ENCODE results near the gene WBP2. TPM values are rescaled to one million over a fixed set of nuclear protein-coding genes. Genes with fewer than 3 reads are reported as not detected.

WBP2 gene
- total RNA-seq, 1 experiment from 2014 or later, result 44.8 TPM

DNA sequence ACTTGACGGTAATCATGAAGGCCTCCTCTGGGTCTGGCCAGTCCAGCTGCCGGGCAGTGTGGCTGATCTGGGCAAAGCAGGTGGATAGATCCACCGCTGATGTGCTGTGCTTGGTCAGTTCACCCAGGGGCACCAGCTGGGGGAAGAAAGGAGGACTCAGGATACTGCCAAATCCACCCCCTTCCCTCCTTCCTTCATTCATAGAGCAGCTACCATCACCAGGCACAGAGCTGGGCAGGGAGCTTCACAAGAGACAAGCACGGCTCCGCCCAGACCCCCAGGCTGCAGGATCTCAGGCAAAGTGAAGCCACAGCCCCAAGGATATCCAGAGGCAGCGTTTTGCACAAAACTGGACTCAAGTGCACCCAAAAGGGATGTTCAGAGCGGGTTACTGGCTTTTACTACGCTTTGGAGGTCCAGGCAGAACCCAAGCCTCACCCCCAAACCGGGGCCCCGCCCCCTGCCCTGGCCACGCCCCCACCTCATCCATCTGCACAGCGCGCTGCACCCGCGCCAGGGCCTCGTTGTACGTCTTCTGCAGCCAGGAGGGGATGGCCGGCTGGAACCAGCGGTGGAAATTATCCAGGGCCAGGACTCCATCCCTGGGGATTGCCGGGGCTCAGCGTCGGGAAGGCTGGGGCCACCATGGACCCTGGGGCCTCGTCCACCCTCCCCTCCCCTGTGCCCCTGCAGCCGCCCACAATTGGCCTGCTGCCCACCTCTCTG, 20.0 kb downstream of the WBP2 start:
- no peaks in the 10 kb centered on the region for H3K36me3 ChIP-seq (replicated peaks; ENCODE audit: control insufficient read depth, insufficient read depth, low read length)
- no peak overlapping the region for H3K4me3 ChIP-seq (ENCODE audit: insufficient read depth, low read depth, low read length)
- DNase-seq, result peak; percentile 95
- H3K27me3 ChIP-seq (ENCODE audit: control insufficient read depth, insufficient read depth, low read length), result no peaks in the 10 kb centered on the region

DNA sequence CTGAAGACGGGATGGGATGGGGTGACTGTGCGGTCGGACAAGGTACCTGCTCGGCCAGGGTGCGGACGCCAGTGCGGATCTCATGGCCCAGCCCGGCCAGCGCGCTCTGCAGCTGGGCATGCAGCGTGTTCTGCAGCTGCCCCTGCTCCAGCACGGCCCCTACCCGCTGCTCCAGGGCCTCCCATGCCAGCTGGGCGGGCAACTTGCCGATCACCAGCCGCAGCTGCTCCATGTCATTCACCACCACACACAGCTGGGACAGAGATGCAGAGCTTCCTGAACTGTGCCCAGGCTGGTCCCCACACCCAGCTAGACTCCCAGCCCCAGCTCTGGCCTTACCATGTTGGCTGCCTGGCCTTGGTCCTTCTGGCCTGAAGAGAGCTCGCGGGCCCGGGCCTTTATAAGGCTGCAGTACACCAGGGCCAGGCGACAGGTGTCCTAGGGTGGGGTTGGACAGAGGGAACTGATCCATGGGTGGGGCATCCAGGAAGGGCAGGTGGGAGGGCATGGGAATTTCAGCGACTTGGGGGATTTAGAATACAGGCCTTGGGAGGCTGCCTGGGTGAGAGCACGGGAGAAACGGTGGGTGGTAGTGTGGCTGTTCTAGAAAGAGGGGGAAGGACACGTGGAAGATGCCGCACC, 20.7 kb downstream of the WBP2 start:
- H3K36me3 ChIP-seq (replicated peaks; ENCODE audit: control insufficient read depth, insufficient read depth, low read length), result no peaks in the 10 kb centered on the region
- DNase-seq, result no peak
- H3K4me3 ChIP-seq (ENCODE audit: insufficient read depth, low read depth, low read length), result no peak overlapping the region
- no peaks in the 10 kb centered on the region for H3K27me3 ChIP-seq (ENCODE audit: control insufficient read depth, insufficient read depth, low read length)

DNA sequence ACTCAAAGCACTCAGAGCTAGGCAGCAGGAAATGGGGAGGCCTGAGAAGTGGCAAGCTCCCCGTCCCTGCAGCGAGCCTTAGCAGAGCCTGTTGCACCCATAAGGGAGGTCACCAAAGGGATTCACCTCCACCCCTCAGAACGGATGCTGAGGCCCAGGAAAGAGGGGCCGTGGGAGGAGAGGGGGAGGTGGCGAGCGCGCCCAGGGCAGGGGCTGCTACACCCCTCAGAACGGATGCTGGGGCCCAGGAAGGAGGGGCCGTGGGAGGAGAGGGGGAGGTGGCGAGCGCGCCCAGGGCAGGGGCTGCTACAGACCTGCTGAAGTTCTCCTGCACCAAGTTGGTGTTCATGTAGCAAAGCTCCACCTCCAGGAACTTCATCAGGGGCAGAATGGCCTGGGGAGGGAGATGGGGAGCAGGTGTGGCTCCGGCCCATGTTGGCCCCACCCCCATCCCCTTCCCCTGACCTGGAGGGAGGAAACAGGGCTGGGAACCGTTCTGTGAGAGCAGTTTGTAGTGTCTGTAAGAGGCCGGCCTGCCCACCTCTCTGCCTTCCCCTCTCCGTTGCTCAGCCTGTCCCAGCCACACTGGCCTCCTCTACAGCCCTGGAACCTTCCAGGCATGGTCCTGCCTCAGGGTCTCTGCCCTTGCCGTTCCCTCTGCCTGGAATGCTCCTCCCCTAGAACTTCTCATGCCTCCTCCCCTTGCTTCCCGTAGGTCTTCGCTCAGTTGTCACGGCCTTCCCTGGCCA, 22.3 kb downstream of the WBP2 start:
- Histone ChIP-seq H3K36me3 (replicated peaks; ENCODE audit: control insufficient read depth, insufficient read depth, low read length) (no peaks in the 10 kb centered on the region), H3K27me3 (ENCODE audit: control insufficient read depth, insufficient read depth, low read length) (no peaks in the 10 kb centered on the region), H3K4me3 (ENCODE audit: insufficient read depth, low read depth, low read length) (peak overlapping the region; percentile 24; the same call in 1 of the 2 replicates)
- DNase-seq, result peak; percentile 97

DNA sequence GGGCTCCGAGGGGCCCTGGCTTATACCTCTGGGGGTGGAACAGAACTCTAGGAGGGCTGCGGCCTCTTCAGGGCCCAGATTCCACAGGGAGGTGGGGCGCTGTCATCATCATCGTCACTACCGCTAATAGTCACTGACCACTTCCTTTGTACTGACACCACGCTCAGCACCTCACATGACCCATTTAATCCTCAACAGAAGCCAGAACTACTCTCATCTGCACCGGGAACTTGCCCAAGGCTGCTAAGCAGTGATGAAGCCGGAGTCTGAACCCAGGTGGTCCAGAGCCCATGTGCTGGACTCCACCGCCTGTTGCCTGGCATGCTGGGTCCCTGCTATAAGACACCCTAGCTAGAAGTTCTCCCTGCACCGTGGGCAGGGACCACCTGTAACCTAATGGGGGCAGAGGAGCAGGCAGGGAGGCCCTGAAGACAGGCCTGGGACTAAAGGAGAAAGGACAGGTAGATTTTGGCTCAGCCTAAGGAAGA, 22.9 kb downstream of the WBP2 start:
- no peaks in the 10 kb centered on the region for H3K27me3 ChIP-seq (ENCODE audit: control insufficient read depth, insufficient read depth, low read length)
- no peak for DNase-seq
- no peaks in the 10 kb centered on the region for H3K36me3 ChIP-seq (replicated peaks; ENCODE audit: control insufficient read depth, insufficient read depth, low read length)
- no peak overlapping the region; the same call in 1 of the 2 replicates for H3K4me3 ChIP-seq (ENCODE audit: insufficient read depth, low read depth, low read length)

DNA sequence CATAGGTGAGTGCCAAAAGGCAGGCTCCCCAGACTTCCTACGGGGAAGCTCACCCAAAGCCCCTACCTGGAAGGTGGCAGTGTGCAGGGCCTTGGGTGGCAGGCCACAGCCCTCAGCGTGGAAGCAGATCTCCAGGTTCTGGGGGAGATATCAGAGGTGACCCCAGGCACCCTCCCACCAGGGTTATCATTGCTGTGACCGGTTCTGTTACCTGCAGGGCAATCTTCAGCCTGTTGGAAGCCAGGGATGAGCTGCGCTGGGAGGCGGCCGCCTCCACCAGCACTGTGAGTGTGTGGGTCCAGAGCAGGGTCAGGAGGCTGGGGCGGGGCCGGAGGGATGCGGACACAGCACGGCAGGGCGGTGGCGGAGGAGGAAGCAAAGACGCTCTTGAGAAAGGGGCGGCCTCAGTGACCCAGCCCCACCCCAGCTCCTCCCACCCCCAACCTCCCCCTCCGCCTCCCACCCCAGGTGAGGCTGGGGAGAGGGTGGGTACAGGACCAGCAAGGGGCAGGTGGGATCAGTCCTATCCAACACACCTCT, 24.0 kb downstream of the WBP2 start:
- H3K4me3 ChIP-seq (ENCODE audit: insufficient read depth, low read depth, low read length), result no peak overlapping the region
- H3K36me3 ChIP-seq (replicated peaks; ENCODE audit: control insufficient read depth, insufficient read depth, low read length), result no peaks in the 10 kb centered on the region
- peak; percentile 84 for DNase-seq
- no peaks in the 10 kb centered on the region for H3K27me3 ChIP-seq (ENCODE audit: control insufficient read depth, insufficient read depth, low read length)

GRCh38 chr17:75830164-75831031, 24.7 kb downstream of the WBP2 start:
- H3K36me3 ChIP-seq (replicated peaks; ENCODE audit: control insufficient read depth, insufficient read depth, low read length), result no peaks in the 10 kb centered on the region
- DNase-seq, result peak; percentile 94
- peak overlapping the region; percentile 7; the same call in 1 of the 2 replicates for H3K4me3 ChIP-seq (ENCODE audit: insufficient read depth, low read depth, low read length)
- H3K27me3 ChIP-seq (ENCODE audit: control insufficient read depth, insufficient read depth, low read length), result no peaks in the 10 kb centered on the region

- DNase-seq, result no peak
- Histone ChIP-seq H3K4me3 (ENCODE audit: insufficient read depth, low read depth, low read length) (no peak overlapping the region), H3K36me3 (replicated peaks; ENCODE audit: control insufficient read depth, insufficient read depth, low read length) (no peaks in the 10 kb centered on the region), H3K27me3 (ENCODE audit: control insufficient read depth, insufficient read depth, low read length) (no peaks in the 10 kb centered on the region)
These were observed 25.4 kb downstream of the WBP2 start for GRCh38 chr17:75829747-75830146.

DNA sequence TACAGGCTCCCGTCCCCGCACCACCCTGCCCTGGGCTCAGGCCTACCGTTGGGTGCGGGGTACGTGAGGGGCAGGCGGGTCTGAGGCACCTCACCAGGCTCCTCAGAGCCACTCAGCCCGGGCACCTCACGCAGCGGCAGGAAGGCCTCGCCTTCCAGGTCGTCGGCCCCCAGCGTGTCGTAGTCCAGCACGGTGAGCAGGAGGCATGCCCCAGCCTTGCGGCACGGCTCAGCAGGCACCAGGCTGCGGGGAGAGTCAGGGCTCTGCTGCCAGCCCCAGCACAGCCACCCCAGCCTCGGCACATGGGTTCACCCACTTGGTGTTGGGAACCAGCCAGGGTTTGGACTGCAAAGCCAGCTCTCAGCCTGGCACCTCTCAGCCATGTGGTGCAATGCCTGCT, 26.4 kb downstream of the WBP2 start:
- no peaks in the 10 kb centered on the region for H3K27me3 ChIP-seq (ENCODE audit: control insufficient read depth, insufficient read depth, low read length)
- H3K36me3 ChIP-seq (replicated peaks; ENCODE audit: control insufficient read depth, insufficient read depth, low read length), result peaks cover 4% of the 10 kb centered on the region
- no peak for DNase-seq
- H3K4me3 ChIP-seq (ENCODE audit: insufficient read depth, low read depth, low read length), result no peak overlapping the region

DNA sequence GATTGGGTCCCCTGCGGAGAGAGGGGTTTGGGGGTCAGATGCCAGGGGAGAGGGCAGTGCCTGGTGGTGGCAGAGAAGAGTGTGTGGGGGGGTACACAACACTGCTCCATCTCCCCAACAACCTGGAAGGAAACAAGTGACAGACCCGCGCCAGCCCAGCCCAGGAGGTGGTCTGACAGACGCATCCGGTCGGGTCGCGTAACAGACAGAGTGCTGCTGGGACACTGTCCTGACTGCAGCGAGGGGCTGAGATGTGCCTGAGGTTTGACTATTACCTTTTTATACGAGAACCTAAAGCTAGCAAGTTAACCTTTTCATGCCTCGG, 27.1 kb downstream of the WBP2 start:
- Histone ChIP-seq H3K4me3 (ENCODE audit: insufficient read depth, low read depth, low read length) (no peak overlapping the region), H3K36me3 (replicated peaks; ENCODE audit: control insufficient read depth, insufficient read depth, low read length) (peaks cover 6% of the 10 kb centered on the region), H3K27me3 (ENCODE audit: control insufficient read depth, insufficient read depth, low read length) (no peaks in the 10 kb centered on the region)
- DNase-seq, result peak; percentile 85

GRCh38 chr17:75827308-75828075, 27.6 kb downstream of the WBP2 start:
- H3K27me3 ChIP-seq (ENCODE audit: control insufficient read depth, insufficient read depth, low read length), result no peaks in the 10 kb centered on the region
- H3K4me3 ChIP-seq (ENCODE audit: insufficient read depth, low read depth, low read length), result peak overlapping the region; percentile 21
- H3K36me3 ChIP-seq (replicated peaks; ENCODE audit: control insufficient read depth, insufficient read depth, low read length), result peaks cover 8% of the 10 kb centered on the region
- peak; percentile 98 for DNase-seq

DNA sequence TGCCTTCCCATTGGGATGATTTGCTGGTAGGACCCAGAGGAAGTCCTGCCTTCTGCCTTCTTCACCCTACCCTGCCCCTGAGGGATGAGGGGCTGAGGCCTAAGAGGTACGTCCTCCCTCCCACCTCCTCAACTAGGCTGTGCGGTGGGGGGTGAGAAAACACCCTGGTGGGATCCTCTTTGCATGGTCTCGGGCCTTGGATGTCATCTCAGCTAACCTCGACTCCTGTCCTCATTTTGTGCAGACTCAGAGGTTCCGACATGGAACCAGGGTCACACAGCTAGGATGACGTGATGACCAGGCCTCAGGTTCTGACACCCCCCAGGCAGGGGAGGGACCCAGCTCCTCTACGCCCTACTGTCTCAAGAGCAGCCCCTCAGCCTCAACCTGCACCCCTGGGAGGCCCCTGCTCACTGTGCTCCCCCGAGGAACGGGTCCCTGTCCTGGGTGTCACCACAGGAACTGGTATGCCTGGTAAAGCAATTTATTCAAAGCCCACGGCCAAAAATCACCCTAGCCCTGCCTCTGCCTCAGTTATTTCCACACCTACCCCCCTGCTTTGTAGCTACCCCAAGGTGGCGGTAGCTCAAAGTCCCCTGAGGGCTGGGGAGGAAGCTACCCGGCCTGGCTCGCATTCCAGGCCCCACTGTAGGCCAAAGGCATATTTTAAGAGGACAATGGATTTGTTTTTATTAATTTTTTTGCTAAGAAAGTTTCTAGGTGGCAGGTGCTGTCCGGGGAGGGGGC, 28.4 kb downstream of the WBP2 start:
- DNase-seq, result peak; percentile 76
- Histone ChIP-seq H3K4me3 (ENCODE audit: insufficient read depth, low read depth, low read length) (no peak overlapping the region), H3K27me3 (ENCODE audit: control insufficient read depth, insufficient read depth, low read length) (no peaks in the 10 kb centered on the region), H3K36me3 (replicated peaks; ENCODE audit: control insufficient read depth, insufficient read depth, low read length) (peaks cover 14% of the 10 kb centered on the region)

DNA sequence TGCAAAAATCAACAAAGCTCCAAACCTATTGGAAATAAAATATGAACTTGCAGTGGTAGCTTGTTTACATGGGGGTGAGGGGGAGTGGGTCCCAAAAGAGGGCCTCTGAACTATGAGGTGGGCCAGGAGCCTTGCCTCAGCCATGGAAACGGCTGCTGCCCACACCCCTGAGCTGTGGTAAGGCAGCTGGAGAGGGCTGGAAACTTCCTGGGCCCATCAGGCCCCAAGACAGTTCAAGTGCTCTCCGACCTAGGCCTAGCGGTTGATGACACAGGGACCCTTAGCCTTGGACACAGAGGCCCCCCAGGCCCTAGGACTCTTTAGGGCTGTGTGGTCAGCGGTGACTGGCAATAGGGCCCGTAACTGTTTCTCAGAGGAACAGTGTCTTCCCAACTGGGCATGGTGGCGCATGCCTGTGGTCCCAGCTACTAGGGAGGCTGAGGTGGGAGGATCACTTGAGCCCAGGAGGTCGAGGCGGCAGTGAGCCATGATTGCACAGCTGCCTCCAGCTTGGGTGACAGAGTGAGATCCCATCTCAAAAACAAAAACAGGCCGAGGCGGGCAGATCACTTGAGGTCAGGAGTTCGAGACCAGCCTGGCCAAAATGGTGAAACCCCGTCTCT, 29.3 kb downstream of the WBP2 start:
- no peak overlapping the region for H3K4me3 ChIP-seq (ENCODE audit: insufficient read depth, low read depth, low read length)
- H3K36me3 ChIP-seq (replicated peaks; ENCODE audit: control insufficient read depth, insufficient read depth, low read length), result peaks cover 22% of the 10 kb centered on the region
- DNase-seq, result no peak
- no peaks in the 10 kb centered on the region for H3K27me3 ChIP-seq (ENCODE audit: control insufficient read depth, insufficient read depth, low read length)
